ENCODE results near the gene LRIT3.

Gene LRIT3

DNA sequence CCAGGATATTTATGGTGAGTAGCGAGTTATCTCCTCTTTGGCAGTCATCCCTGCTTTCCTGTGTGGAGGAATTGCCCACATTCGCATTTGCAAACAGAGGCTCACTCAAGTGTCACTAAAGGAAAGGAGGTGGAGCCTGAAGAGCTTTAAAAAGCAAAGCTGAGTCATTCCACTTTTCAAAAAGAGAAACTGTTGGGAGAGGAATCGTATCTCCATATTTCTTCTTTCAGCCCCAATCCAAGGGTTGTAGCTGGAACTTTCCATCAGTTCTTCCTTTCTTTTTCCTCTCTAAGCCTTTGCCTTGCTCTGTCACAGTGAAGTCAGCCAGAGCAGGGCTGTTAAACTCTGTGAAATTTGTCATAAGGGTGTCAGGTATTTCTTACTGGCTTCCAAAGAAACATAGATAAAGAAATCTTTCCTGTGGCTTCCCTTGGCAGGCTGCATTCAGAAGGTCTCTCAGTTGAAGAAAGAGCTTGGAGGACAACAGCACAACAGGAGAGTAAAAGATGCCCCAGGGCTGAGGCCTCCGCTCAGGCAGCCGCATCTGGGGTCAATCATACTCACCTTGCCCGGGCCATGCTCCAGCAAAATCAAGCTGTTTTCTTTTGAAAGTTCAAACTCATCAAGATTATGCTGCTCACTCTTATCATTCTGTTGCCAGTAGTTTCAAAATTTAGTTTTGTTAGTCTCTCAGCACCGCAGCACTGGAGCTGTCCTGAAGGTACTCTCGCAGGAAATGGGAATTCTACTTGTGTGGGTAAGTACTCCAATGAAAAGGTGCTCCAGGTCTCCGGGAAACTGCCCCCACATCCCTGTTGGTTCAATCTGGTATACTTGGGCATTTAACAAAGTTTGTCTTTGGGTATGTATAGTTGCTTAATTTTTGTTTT, 65.0 kb downstream of the LRIT3 start, which contains the start of gene EGF:
EGF (plus strand) TSS at position 178 of the 890 bp plus-strand sequence; CDS start at position 631, 453 bp downstream.
- DNase-seq, result no peak

- no peak for DNase-seq
These were observed 65.8 kb downstream of the LRIT3 start for GRCh38 chr4:109913596-109914241.

GRCh38 chr4:109914322-109914721, 66.4 kb downstream of the LRIT3 start:
- no peak for DNase-seq

GRCh38 chr4:109915385-109916026, 67.6 kb downstream of the LRIT3 start:
- no peak for DNase-seq

- DNase-seq, result no peak
These were observed 68.1 kb downstream of the LRIT3 start for GRCh38 chr4:109916027-109916409.

GRCh38 chr4:109921384-109921808, 73.5 kb downstream of the LRIT3 start:
- no peak for DNase-seq
